ENCODE results near the gene CDKN3. TPM values are rescaled to one million over a fixed set of nuclear protein-coding genes. Genes with fewer than 3 reads are reported as not detected.
A peak's percentile ranks its signal among the peaks of the same experiment; 100 is the strongest.

Gene CDKN3
- 6.6 TPM for total RNA-seq

GRCh38 chr14:54396493-54397335, at the start of gene CDKN3:
Gene CDKN3, plus strand, starts transcription at chr14:54397007. Its CDS starts 62 bp downstream, at chr14:54397069.
- intact Hi-C loops (cut with DNase I), result no loop called here

GRCh38 chr14:54347044-54347443, 49.8 kb upstream of the CDKN3 start:
- no peaks in the 10 kb centered on the region for H3K9me3 ChIP-seq
- no peaks in the 10 kb centered on the region for H3K36me3 ChIP-seq
- TF ChIP-seq CTCF (IDR thresholded peaks at IDR 0.05) (no peak), POLR2A (IDR thresholded peaks at IDR 0.05) (no peak), POLR2AphosphoS5 (IDR thresholded peaks at IDR 0.05; ENCODE audit: insufficient read depth in 1 of 2, low read depth in 1 of 2) (no peak)
- no peak overlapping the region for H3K27ac ChIP-seq
- peaks cover 29% of the 10 kb centered on the region for H3K4me1 ChIP-seq
- intact Hi-C loops (cut with DNase I), result no loop called here
- H3K4me3 ChIP-seq, result no peak overlapping the region
- H3K27me3 ChIP-seq, result no peaks in the 10 kb centered on the region
- DNase-seq (ENCODE audit: extremely low spot score in 2 of 2), result no peak

More at GRCh38 chr14:54396493-54397335, at the start of gene CDKN3:
- Histone ChIP-seq H3K27me3 (no peaks in the 10 kb centered on the region), H3K4me1 (peaks cover 11% of the 10 kb centered on the region), H3K36me3 (no peaks in the 10 kb centered on the region), H3K27ac (peak within 1 kb of the TSS; percentile 59), H3K9me3 (no peaks in the 10 kb centered on the region), H3K4me3 (peak within 1 kb of the TSS; percentile 70 to 76)
- TF ChIP-seq POLR2AphosphoS5 (IDR thresholded peaks at IDR 0.05; ENCODE audit: insufficient read depth in 1 of 2, low read depth in 1 of 2) (peak; percentile 93 to 94), POLR2A (IDR thresholded peaks at IDR 0.05) (no peak), CTCF (IDR thresholded peaks at IDR 0.05) (peak in 2 of 3 experiments; percentile 31 to 48)
- peak in 1 of 2 donors; percentile 99 for DNase-seq (ENCODE audit: extremely low spot score in 2 of 2)

- TF ChIP-seq POLR2A (IDR thresholded peaks at IDR 0.05) (no peak), CTCF (IDR thresholded peaks at IDR 0.05) (peak; percentile 51 to 77 (median 74))
- Histone ChIP-seq H3K4me1 (peaks cover 27% of the 10 kb centered on the region), H3K27me3 (no peaks in the 10 kb centered on the region), H3K4me3 (no peak overlapping the region), H3K36me3 (no peaks in the 10 kb centered on the region), H3K9me3 (no peaks in the 10 kb centered on the region), H3K27ac (no peak overlapping the region)
- no peak for DNase-seq (ENCODE audit: extremely low spot score in 2 of 2)
- intact Hi-C loops (cut with DNase I), result no loop called here
Observed at GRCh38 chr14:54348001-54348611, 48.7 kb upstream of the CDKN3 start.

GRCh38 chr14:54348923-54349620, 47.7 kb upstream of the CDKN3 start:
- no peak for TF ChIP-seq CTCF (IDR thresholded peaks at IDR 0.05)
- TF ChIP-seq POLR2AphosphoS5 (IDR thresholded peaks at IDR 0.05; ENCODE audit: insufficient read depth in 1 of 2, low read depth in 1 of 2), result no peak
- TF ChIP-seq POLR2A (IDR thresholded peaks at IDR 0.05), result no peak
- peak overlapping the region in 1 of 2 donors; percentile 16 for H3K4me3 ChIP-seq
- H3K27me3 ChIP-seq, result no peaks in the 10 kb centered on the region
- peaks cover 17% of the 10 kb centered on the region for H3K4me1 ChIP-seq
- intact Hi-C loops (cut with DNase I), result no loop called here
- peak in 1 of 2 donors; percentile 52 for DNase-seq (ENCODE audit: extremely low spot score in 2 of 2)
- H3K36me3 ChIP-seq, result no peaks in the 10 kb centered on the region
- H3K9me3 ChIP-seq, result no peaks in the 10 kb centered on the region
- peak overlapping the region; percentile 53 for H3K27ac ChIP-seq

All from vagina (tissue), 2 donors.